Ureter (tissue), 1 donor: ENCODE results near the gene RECQL5. TPM values are rescaled to one million over a fixed set of nuclear protein-coding genes. Genes with fewer than 3 reads are reported as not detected.

Experiments
- DNase-seq: peaks from one replicate; pipeline ENCODE4 v3.0.0-alpha.2; 2020; ENCODE audit warnings: low spot score
- total RNA-seq: library from RNA; stranded (reverse); gene quantifications from one replicate; pipeline ENCODE4 v1.2.4, GENCODE V29; 2023
- donor health status: DM: yes; HTN: yes; CAD: no.

RECQL5 gene
- total RNA-seq: 91.1 TPM

- peak; percentile 99 for DNase-seq
Measured at GRCh38 chr17:75666959-75667790, at the start of gene RECQL5, which contains the start of gene SAP30BP. Gene RECQL5, minus strand, starts transcription at chr17:75667154. Its CDS starts 597 bp downstream, at chr17:75666557. Gene SAP30BP, plus strand, starts transcription at chr17:75667338. Its CDS starts 35 bp downstream, at chr17:75667373.

GRCh38 chr17:75712446-75712845, 45.5 kb upstream of the RECQL5 start:
- no peak for DNase-seq

GRCh38 chr17:75707079-75707571, 40.2 kb upstream of the RECQL5 start:
- peak; percentile 62 for DNase-seq

- no peak for DNase-seq
Measured at GRCh38 chr17:75706042-75706728, 39.2 kb upstream of the RECQL5 start.

- DNase-seq: no peak
Measured at GRCh38 chr17:75704963-75705875, 38.3 kb upstream of the RECQL5 start.

GRCh38 chr17:75703591-75703990, 36.6 kb upstream of the RECQL5 start:
- DNase-seq: no peak

GRCh38 chr17:75703191-75703590, 36.2 kb upstream of the RECQL5 start:
- no peak for DNase-seq

- no peak for DNase-seq
Measured at GRCh38 chr17:75701288-75701687, 34.3 kb upstream of the RECQL5 start.

GRCh38 chr17:75698659-75699058, 31.7 kb upstream of the RECQL5 start:
- no peak for DNase-seq

- DNase-seq: no peak
Measured at GRCh38 chr17:75697651-75698291, 30.8 kb upstream of the RECQL5 start.

GRCh38 chr17:75695830-75696271, 28.9 kb upstream of the RECQL5 start:
- no peak for DNase-seq

GRCh38 chr17:75695141-75695829, 28.3 kb upstream of the RECQL5 start:
- DNase-seq: no peak

- no peak for DNase-seq
Measured at GRCh38 chr17:75694536-75694935, 27.6 kb upstream of the RECQL5 start.

GRCh38 chr17:75693500-75694481, 26.8 kb upstream of the RECQL5 start:
- peak; percentile 83 for DNase-seq

- no peak for DNase-seq
Measured at GRCh38 chr17:75692976-75693375, 26.0 kb upstream of the RECQL5 start.

GRCh38 chr17:75691801-75692626, 25.1 kb upstream of the RECQL5 start:
- no peak for DNase-seq

- DNase-seq: no peak
Measured at GRCh38 chr17:75691371-75691791, 24.4 kb upstream of the RECQL5 start.

- DNase-seq: no peak
Measured at GRCh38 chr17:75689441-75689873, 22.5 kb upstream of the RECQL5 start.
